ENCODE data around the gene DLGAP4.

GRCh38 chr20:36346256-36346655, 40.1 kb downstream of the DLGAP4 start:
- TF ChIP-seq CTCF (IDR thresholded peaks at IDR 0.05) = no peak
- no peak for TF ChIP-seq POLR2A (IDR thresholded peaks at IDR 0.05)

Measured in body of pancreas (tissue), 4 donors.